Erythroblast (primary cell): Measurements from ENCODE around the gene TSHZ1.

Experiments used
- GATA1 ChIP-seq: IDR thresholded peaks from 2 replicates; pipeline ENCODE4 v1.6.1; 2011; ENCODE audit warnings: low read depth, mild to moderate bottlenecking, control low read depth, low read length, moderate library complexity
- POLR2A ChIP-seq: IDR thresholded peaks from 2 replicates; pipeline ENCODE4 v1.6.1; 2011; ENCODE audit warnings: mild to moderate bottlenecking, low read length

DNA sequence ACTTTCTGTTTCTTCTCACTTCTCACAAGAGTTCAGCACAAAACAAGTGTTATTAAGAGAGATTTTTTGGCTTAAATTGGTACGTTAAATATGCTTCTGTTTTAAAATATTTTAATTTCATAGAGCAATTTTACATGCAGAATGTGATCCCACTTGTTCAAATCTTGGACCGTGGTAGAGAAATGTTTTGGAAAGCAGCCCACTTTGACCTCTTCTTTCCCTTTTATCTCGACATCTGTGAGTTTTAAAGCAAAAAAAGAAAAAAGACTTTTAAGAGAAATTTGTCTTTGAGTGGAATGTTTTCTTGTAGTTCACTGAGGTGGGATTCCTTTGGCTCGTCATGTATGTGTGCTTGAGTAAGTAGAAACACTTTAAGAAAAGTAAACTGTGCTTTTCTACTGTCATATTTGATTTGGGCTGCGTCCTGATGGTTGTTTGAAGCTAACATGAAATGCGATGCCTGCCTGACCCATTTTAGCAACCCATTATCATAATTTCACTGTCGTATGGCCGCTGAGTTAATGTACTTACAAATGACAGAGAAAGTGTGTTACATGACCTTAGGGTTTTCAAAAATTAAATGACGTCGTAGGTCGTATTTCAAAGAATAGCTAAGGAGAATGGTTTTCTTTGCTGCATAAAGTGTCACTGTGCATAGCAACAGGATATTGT lies 54.5 kb downstream of the TSHZ1 start:
- TF ChIP-seq POLR2A = no peak
- no peak for TF ChIP-seq GATA1
